HG02763 (cell line): Measurements from ENCODE around the gene RNF130.

Experiments used
- ATAC-seq: cut with Tn5 transposase; IDR thresholded peaks from one replicate; pipeline ENCODE4 v1.9.1; 2021; ENCODE audit warnings: mild to moderate bottlenecking, moderate library complexity; ENCODE audit not compliant: unreplicated experiment

RNF130 gene

DNA sequence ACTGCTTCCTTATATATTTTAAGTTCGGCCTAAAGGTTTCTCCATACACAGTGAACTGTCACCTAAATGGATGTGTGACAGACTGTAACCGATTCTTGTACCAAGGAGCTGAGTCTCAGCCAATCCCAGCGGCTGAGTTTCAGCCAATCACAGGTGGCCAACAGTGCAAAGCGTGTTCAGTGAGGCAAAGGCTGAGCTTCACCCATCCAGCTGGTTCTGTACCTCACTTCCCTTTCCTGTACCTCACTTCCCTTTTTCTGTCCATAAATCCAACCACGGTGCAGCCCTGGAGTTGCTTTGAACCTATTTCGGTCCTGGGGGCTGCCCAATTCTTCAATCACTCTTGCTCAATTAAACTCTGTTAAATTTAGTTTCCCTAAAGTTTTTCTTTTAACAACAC lies 148.1 kb downstream of the RNF130 start:
- no peak for ATAC-seq

DNA sequence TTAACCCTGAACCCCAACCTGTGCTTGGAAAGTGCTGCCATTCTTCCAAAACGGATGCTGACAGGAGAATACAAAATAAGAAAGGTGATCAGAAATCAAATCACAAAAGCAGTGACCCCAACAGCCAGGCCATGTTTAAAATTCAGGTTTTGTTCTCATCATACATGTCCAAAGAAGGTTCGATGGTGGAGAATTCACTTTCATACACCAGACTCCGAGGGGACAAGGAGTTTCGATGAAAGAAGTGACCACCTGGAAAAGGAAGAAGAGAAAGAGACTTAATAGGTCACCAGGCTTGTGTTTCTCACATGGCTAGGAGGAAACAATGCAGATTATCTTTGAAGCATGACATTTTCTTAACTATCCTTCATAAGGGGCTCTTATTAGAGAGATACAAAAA lies 151.4 kb downstream of the RNF130 start:
- no peak for ATAC-seq

DNA sequence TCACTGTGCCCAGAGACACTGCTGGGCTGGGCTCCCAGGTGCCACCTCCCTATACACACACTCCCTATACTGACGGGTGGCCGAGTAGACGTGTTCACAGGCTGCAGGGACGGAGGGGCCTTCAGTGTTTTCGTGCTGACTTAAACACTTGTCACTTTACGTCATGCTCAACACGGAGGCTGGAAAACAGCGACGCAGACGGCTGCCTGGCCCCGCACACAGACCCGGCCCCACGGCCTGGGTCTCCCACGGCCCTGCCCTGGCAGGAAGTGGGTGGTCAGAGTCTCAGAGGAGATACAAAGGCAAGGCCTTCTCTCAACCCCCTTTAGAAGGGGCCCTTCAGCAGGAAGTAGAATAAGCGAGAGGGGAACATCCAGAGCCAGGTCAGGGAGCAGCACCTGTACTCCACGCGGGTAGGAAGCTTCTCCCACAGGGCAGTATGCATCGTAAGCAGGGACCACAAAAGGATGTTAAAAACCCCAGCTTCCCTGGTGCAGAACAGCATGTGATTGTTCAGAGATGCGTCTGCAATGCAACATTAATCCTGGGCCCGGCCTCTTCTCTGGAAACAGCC lies 152.0 kb downstream of the RNF130 start:
- ATAC-seq = no peak

- no peak for ATAC-seq
These were observed 152.6 kb downstream of the RNF130 start for GRCh38 chr5:179918742-179919486.

DNA sequence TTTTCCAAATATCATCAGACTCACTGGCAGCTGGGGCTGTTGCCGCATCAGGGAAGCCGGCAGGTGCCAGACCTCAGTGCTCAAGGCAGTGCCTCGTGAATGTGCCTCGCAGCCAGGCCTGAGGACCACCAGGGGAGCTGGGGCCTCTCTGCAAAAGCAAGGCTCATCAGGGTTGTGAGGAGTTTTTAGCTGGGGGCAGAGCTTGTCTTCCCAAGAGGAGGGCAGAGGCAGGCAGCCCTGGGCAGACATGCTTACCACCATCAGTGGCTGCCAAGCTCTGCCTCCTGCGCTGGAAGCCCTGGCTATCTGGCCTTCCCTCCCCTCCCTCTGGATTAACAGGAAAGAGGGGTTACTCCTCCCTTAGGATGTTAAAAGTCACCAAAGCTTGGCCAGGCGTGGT lies 155.0 kb downstream of the RNF130 start:
- ATAC-seq = no peak

GRCh38 chr5:179915406-179915935 lies 156.1 kb downstream of the RNF130 start:
- ATAC-seq = no peak

DNA sequence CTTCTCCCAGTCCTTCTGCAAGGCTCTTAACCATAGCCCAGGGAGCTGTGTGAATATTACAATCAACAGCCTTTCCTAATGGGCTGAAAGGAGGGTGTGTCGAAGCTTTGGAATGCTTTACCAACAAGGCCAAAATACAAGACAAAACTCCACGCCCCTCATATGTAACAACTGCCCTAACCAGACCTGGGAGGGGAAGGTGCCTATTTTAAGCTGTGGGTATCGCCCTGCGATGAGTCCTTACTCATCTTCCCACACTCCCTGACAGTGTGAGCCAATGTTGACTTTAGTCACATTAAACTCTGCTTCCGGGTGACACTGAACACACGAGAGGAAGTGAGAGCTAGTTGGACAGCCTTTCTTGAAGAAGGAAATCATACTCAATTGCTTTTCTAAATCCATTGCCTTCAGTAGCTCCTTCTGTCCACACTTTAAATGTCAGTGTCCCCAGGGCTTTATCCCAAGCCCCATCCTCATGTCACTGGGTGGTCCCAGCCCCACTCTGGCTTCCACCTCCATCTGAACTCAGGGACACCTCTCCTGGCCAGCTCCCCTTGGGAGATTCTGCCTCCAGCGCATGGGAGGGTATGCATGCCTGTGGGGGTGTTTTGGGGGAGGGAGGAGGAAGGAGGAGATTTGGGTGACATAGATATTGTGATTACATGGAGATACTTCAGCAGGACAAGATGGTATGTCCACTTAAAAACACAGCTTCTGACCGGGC lies 157.4 kb downstream of the RNF130 start:
- no peak for ATAC-seq

DNA sequence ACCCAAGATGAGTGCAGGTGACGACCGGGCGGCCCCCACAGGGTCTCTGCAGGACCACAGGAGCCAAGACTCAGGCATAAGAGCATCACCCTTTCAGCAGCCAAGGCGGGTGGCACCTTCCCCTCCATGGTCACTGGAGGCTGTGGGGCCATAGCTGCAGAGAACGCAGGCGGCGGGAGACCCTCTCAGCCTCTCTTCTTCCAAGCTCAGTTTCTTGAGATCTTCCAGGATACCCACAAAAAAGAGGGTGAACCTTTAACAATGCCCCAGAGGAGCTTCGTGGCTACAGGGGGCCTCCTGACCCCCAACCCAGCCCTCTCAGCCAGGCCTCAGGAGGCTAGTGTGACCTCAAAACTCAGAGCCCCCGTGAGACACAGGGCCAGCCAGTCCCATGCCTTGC lies 158.1 kb downstream of the RNF130 start:
- no peak for ATAC-seq

- ATAC-seq = no peak
These were observed 158.6 kb downstream of the RNF130 start for GRCh38 chr5:179912951-179913350.

- no peak for ATAC-seq
These were observed 159.2 kb downstream of the RNF130 start for GRCh38 chr5:179912386-179912785.

DNA sequence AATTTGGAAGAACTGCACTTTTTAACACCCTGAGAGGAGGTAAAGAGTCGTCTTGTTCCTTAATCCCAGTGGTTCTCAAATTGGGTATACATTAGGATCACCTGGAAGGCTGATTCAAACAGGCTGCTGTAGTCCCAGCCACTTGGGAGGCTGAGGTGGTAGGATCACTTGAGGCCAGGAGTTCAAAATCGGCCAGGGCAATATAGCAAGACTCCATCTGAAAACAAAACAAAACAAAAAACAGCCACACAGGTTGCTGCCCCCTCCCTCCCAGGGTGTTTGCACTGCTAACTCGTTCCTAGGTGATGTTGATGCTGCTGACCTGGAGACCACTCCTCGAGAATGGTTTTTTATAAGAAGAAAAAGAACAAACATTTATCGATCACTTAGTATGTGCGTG lies 162.3 kb downstream of the RNF130 start:
- ATAC-seq = no peak

DNA sequence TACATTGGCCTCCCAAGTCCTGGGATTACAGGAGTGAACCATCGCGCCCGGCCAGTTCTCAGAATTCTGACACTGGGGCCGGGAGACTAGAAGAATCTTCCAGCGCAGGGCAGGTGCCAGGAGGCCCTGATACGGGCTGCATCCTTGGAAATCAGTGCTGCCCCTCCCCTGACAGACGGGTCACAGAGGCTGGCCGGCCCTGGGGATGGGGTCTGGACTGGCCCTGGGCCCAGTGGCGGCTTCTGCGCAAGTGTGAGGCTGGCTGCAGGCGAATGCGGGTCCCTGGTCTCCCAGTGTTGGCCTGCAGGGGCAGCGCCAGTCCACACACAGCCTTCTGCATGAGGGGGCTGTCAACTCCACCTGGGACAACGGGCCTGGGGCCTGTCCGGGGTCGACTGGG lies 163.0 kb downstream of the RNF130 start:
- no peak for ATAC-seq

GRCh38 chr5:179907556-179908324 lies 163.8 kb downstream of the RNF130 start, which contains the start of gene TBC1D9B:
Gene TBC1D9B (minus strand): TSS chr5:179907897. CDS start chr5:179907821, 76 bp downstream.
- ATAC-seq = peak; percentile 83

DNA sequence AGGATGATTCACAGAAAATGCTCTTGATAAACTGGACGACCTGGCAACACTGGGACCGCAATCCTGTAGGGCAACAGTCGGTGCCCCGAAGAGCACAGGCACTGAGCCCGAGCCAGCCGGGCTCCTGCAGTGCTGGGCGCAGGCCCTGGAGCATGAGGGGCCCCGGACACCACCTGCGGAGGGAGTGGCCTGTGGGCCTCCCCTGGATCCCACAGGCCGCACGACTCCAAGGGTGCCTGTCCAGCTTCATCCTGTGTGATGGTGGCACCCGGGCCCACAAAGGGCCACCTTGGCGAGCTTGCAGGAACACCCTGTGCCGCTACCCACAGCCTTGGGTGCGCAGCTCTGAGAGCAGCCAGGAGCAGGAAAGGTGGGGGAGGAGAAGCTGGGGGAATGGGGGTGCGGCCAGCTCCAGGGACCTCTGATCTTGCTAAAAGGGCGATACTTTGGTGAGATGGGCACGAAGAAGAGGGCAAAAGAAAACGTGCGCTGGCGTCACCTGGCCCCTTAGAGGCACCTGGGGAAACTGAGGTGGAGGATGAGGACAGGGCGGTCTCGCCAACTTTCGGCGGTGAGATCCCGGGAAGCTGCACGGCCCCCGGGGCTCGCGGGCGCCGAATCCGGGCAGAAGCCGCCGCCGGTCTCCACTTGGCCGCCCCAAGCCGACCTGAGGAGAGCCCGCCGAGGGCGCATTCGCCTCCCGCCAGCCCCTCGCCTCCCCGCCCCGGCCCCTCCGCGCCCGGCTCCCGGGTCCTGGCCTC lies 164.6 kb downstream of the RNF130 start:
- ATAC-seq = peak; percentile 3

DNA sequence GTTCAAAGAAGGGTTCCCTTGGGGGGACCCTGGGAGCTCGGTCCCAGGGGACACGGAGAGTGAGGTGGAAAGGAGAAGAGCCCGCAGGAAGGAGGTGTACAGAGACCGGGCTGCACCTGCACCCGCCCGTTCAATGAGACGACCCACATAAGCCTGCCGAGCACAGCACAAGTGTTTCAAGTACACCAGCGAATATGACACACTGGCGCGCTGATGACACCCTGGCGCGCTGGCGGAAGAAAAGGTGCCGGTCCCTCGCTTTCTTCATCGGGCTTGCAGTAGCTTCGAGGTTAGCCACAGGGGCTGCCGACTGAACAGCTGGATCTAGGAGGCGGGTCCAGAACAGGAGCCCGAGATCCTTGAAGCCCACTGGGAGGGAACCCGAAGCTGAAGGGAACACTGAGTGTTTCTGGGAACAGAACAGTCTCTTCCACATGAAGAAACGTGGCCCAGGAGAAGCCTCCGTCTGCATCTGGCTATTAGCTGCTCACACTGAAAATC lies 165.2 kb downstream of the RNF130 start:
- ATAC-seq = no peak

DNA sequence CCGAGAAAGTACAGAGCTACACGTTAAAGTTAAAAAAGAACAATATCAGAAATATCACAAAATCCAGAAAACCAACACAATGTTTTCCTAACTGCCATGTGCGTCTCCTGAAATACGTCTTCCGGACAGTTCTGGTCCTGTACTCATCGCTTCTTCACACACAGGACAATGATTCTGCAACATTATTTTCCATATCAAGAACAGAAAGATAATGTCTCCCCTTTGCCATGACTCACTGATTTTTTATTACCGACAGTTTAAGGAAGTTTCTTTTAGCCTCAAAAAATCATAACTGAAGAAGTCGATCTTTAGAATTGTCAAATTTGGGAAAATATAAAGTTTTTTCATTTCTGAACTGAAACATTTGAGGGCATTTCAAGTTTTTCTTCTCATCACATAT lies 166.4 kb downstream of the RNF130 start:
- ATAC-seq = no peak
